Activated CD4-positive, alpha-beta T cell treated with anti-CD3 and anti-CD28 coated beads, Interleukin-2, amount 10 ng/mL, durations not matched to agents 7 days and 5 days (primary cell): ENCODE results near the gene HHAT. TPM values are rescaled to one million over a fixed set of nuclear protein-coding genes. Genes with fewer than 3 reads are reported as not detected.

ENCODE experiments used
- CTCF ChIA-PET: fragments of 350-600 bp; sonication (Branson Sonifier 250); formaldehyde crosslinking; loops from one replicate; lab custom pipeline; 2021; ENCODE audit warnings: antibody characterized with exemption; lab: Charles Lee
- POLR2A ChIA-PET: fragments of 350-600 bp; sonication (Branson Sonifier 250); formaldehyde crosslinking; loops from one replicate; lab custom pipeline; 2021; ENCODE audit warnings: antibody characterized with exemption; lab: Charles Lee
- DNase-seq: peaks from one replicate; pipeline ENCODE4 v3.0.0-alpha.2; 2020
- H3K27ac Mint-ChIP-seq: one replicate; pipeline ENCODE4 v1.8.0; 2021; ENCODE audit warnings: mild to moderate bottlenecking, moderate library complexity, mixed read lengths
- H3K27me3 Mint-ChIP-seq: one replicate; pipeline ENCODE4 v1.8.0; 2021; ENCODE audit warnings: mixed read lengths
- H3K36me3 Mint-ChIP-seq: one replicate; pipeline ENCODE4 v1.8.0; 2021; ENCODE audit warnings: low read depth, mixed read lengths
- H3K4me1 Mint-ChIP-seq: one replicate; pipeline ENCODE4 v1.8.0; 2021; ENCODE audit warnings: mixed read lengths
- H3K4me3 Mint-ChIP-seq: one replicate; pipeline ENCODE4 v1.8.0; 2021; ENCODE audit warnings: mild to moderate bottlenecking, moderate library complexity, mixed read lengths
- H3K9me3 Mint-ChIP-seq: one replicate; pipeline ENCODE4 v1.8.0; 2021; ENCODE audit warnings: mixed read lengths
- total RNA-seq, 2 experiments: library from RNA; stranded (reverse); gene quantifications; one replicate each; pipeline ENCODE4 v1.2.3, GENCODE V29; 2021

The HHAT gene
- total RNA-seq, 2 experiments from 2014 or later = 1.3 to 1.5 TPM

- H3K27ac Mint-ChIP-seq = no peak overlapping the region
- no peak overlapping the region for H3K4me3 Mint-ChIP-seq
- DNase-seq = no peak
- CTCF ChIA-PET = no interaction called here
- H3K4me1 Mint-ChIP-seq = peaks cover 2% of the 10 kb centered on the region
- POLR2A ChIA-PET = no interaction called here
- no peaks in the 10 kb centered on the region for H3K36me3 Mint-ChIP-seq
- H3K9me3 Mint-ChIP-seq = no peaks in the 10 kb centered on the region
- no peaks in the 10 kb centered on the region for H3K27me3 Mint-ChIP-seq
Observed at GRCh38 chr1:210570116-210570515, 241.4 kb downstream of the HHAT start.

- DNase-seq = no peak
- Mint-ChIP-seq H3K27me3 (no peaks in the 10 kb centered on the region), H3K4me3 (no peak overlapping the region), H3K27ac (no peak overlapping the region), H3K36me3 (no peaks in the 10 kb centered on the region), H3K4me1 (peaks cover 2% of the 10 kb centered on the region), H3K9me3 (no peaks in the 10 kb centered on the region)
- ChIA-PET POLR2A (no interaction called here), CTCF (interaction anchor here (0.6 to 0.8 kb wide), 2 partner anchors 14 to 83 kb away, joined by 3 read pairs; no protein-coding TSS in a partner anchor)
Observed at GRCh38 chr1:210571356-210572284, 242.9 kb downstream of the HHAT start.

GRCh38 chr1:210573141-210573540, 244.4 kb downstream of the HHAT start:
- H3K4me3 Mint-ChIP-seq = no peak overlapping the region
- H3K27ac Mint-ChIP-seq = no peak overlapping the region
- ChIA-PET CTCF (no interaction called here), POLR2A (no interaction called here)
- H3K4me1 Mint-ChIP-seq = peaks cover 2% of the 10 kb centered on the region
- DNase-seq = no peak
- no peaks in the 10 kb centered on the region for H3K27me3 Mint-ChIP-seq
- H3K9me3 Mint-ChIP-seq = peaks cover 5% of the 10 kb centered on the region
- H3K36me3 Mint-ChIP-seq = no peaks in the 10 kb centered on the region

GRCh38 chr1:210582205-210582970, 253.7 kb downstream of the HHAT start:
- no peak for DNase-seq
- peaks cover 2% of the 10 kb centered on the region for H3K27me3 Mint-ChIP-seq
- CTCF ChIA-PET = interaction anchor here (0.6 to 1.7 kb wide), 3 partner anchors 16 to 589 kb away, joined by 3 read pairs; no protein-coding TSS in a partner anchor
- H3K4me1 Mint-ChIP-seq = peaks cover 10% of the 10 kb centered on the region
- POLR2A ChIA-PET = no interaction called here
- H3K27ac Mint-ChIP-seq = no peak overlapping the region
- H3K9me3 Mint-ChIP-seq = no peaks in the 10 kb centered on the region
- H3K4me3 Mint-ChIP-seq = no peak overlapping the region
- no peaks in the 10 kb centered on the region for H3K36me3 Mint-ChIP-seq

DNA sequence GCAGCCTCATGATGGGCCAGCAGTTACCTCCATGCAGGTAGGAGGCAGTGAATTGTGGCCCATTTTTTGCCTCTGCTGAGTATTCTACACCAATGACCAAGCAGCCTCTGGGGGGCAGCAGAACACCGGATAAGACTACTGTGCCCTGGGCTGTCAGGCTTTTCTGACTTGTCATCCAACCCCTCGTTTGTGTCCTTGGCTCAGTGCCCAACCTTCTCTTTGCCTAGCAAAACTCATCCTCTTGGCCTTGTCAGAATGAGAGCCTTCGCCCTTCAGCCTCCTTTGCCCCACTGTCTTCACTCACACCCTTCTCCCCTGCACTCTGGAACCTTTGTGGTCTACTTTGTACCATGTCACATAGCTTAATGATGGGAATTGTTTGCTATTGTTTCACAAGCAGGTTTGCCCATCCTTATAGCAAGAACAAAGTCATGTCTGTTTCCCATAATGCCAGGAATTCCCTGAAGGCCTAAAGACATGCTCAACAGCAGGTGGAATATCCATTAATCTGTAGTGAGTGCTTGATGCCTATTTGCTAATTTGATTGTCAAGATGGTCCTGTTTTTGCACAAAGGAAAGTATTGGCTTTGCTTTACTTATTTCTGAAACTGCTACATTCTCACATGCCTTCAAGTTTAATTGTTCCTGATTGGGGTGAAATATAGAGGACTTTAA, 255.9 kb downstream of the HHAT start:
- H3K27me3 Mint-ChIP-seq = peaks cover 2% of the 10 kb centered on the region
- DNase-seq = peak; percentile 78
- no peak overlapping the region for H3K4me3 Mint-ChIP-seq
- H3K27ac Mint-ChIP-seq = no peak overlapping the region
- peaks cover 10% of the 10 kb centered on the region for H3K4me1 Mint-ChIP-seq
- H3K9me3 Mint-ChIP-seq = no peaks in the 10 kb centered on the region
- H3K36me3 Mint-ChIP-seq = no peaks in the 10 kb centered on the region
- ChIA-PET CTCF (interaction anchor here (0.7 to 1.8 kb wide), 2 partner anchors 35 to 550 kb away, joined by 3 to 6 read pairs; partner anchors contain the start of gene KCNH1), POLR2A (no interaction called here)

DNA sequence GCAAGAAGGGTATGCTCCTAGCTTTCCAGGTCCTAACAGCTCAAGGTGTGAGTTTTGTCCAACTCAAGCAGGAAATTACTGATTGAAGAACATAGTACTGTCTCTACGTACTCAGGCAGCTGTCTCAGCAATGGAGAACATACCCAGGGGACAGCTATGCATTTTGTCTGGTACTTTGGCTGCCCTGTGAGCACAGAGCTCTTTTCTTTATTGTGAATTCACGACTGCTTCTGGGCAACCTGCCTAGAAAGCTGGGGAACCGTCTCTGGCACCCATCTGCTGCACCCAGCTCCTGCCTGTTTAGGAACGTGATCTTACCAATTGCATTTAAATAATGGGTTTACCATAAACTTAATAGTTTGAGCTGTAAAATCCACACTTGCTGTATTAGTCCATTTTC, 258.1 kb downstream of the HHAT start:
- H3K9me3 Mint-ChIP-seq = peaks cover 5% of the 10 kb centered on the region
- no peak for DNase-seq
- H3K27me3 Mint-ChIP-seq = no peaks in the 10 kb centered on the region
- H3K4me1 Mint-ChIP-seq = peaks cover 10% of the 10 kb centered on the region
- H3K4me3 Mint-ChIP-seq = no peak overlapping the region
- ChIA-PET POLR2A (no interaction called here), CTCF (interaction anchor here (1.3 to 1.8 kb wide), 2 partner anchors 10 to 37 kb away, joined by 3 to 4 read pairs; no protein-coding TSS in a partner anchor)
- H3K27ac Mint-ChIP-seq = no peak overlapping the region
- H3K36me3 Mint-ChIP-seq = no peaks in the 10 kb centered on the region

DNA sequence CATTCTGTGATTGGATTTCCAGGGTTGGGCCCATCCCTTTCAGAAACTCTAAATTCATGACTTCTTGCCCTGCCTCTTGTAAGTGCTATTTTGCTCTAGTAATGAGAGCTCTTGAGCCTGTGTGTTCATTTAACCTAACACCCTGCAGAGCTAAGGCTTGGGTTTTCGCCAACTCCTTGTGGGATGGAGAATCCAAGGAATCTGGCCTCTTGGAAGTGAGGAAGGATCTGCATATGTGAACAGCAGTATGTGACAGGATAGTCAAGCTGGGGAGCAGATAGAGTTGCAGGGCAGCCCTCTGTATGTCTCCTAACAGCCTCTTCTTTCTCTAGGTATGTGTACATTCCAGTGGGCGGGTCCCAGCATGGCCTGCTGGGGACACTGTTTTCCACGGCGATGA, 258.9 kb downstream of the HHAT start:
- Mint-ChIP-seq H3K4me3 (no peak overlapping the region), H3K36me3 (no peaks in the 10 kb centered on the region), H3K27ac (no peak overlapping the region), H3K9me3 (peaks cover 5% of the 10 kb centered on the region), H3K27me3 (no peaks in the 10 kb centered on the region), H3K4me1 (peaks cover 2% of the 10 kb centered on the region)
- CTCF ChIA-PET = interaction anchor here (1.8 kb wide), 1 partner anchor 9 kb away, joined by 4 read pairs; no protein-coding TSS in a partner anchor
- POLR2A ChIA-PET = no interaction called here
- DNase-seq = no peak

DNA sequence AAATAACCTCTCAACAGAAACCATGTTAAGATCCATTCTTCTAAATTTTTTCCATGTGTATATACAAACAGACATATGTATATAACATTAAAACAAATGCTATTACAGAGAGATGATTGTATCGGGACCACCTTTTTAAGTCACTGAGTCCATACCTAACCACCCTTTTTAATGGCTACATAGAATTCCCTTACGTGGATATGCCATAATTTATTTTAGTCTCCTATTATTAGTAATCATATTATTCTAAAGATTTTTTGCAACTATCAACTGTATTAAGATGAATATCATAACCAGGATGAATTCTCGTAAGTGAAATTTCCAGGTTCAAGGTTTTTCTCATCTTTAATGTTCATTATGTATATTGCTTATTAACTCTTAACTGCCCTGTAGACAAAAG, 259.7 kb downstream of the HHAT start:
- Mint-ChIP-seq H3K9me3 (peaks cover 5% of the 10 kb centered on the region), H3K4me1 (no peaks in the 10 kb centered on the region), H3K4me3 (no peak overlapping the region), H3K36me3 (no peaks in the 10 kb centered on the region), H3K27ac (no peak overlapping the region), H3K27me3 (no peaks in the 10 kb centered on the region)
- CTCF ChIA-PET = no interaction called here
- POLR2A ChIA-PET = no interaction called here
- no peak for DNase-seq

DNA sequence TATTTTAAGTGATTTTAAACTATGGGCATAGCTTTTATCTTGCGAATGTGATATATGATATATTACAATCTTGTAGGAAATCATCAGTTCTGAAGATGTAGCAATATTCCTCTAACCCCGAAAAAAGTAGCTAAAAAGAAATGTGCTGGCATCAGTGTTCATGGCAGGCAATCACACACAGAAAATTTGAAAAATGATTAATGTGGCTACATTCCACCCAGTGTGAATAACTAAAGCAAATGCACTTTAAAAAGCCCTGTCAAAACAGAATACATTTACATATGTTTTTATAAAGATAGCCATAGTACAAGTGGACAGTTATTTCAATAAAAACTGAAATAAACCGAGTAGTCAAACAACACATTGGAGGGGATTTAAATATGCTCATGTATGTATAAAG, 260.2 kb downstream of the HHAT start:
- DNase-seq = no peak
- ChIA-PET CTCF (no interaction called here), POLR2A (no interaction called here)
- H3K27me3 Mint-ChIP-seq = no peaks in the 10 kb centered on the region
- H3K4me1 Mint-ChIP-seq = no peaks in the 10 kb centered on the region
- H3K36me3 Mint-ChIP-seq = no peaks in the 10 kb centered on the region
- no peak overlapping the region for H3K4me3 Mint-ChIP-seq
- peaks cover 5% of the 10 kb centered on the region for H3K9me3 Mint-ChIP-seq
- no peak overlapping the region for H3K27ac Mint-ChIP-seq

DNA sequence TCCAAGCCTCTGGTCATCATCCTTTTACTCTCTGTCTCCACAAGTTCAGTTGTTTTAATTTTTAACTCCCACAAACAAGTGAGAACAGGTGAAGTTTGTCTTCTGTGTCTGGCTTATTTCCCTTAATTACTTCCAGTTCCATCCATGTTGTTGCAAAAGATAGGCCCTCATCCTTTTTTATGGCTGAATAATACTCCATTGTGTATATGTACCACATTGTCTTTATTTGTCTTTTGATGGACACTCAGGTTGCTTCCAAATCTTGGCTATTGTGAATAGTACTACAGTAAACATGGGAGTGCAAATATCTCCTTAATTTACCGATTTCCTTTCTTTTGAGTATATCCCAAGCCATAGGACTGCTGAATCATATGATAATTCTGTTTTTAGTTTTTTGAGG, 262.5 kb downstream of the HHAT start:
- Mint-ChIP-seq H3K27me3 (no peaks in the 10 kb centered on the region), H3K36me3 (no peaks in the 10 kb centered on the region), H3K4me1 (no peaks in the 10 kb centered on the region), H3K4me3 (no peak overlapping the region), H3K27ac (no peak overlapping the region), H3K9me3 (peaks cover 5% of the 10 kb centered on the region)
- DNase-seq = no peak
- ChIA-PET CTCF (no interaction called here), POLR2A (no interaction called here)

GRCh38 chr1:210594605-210595004, 265.9 kb downstream of the HHAT start:
- CTCF ChIA-PET = interaction anchor here (0.6 to 0.8 kb wide), 2 partner anchors 271 to 1056 kb away, joined by 3 read pairs; no protein-coding TSS in a partner anchor

DNA sequence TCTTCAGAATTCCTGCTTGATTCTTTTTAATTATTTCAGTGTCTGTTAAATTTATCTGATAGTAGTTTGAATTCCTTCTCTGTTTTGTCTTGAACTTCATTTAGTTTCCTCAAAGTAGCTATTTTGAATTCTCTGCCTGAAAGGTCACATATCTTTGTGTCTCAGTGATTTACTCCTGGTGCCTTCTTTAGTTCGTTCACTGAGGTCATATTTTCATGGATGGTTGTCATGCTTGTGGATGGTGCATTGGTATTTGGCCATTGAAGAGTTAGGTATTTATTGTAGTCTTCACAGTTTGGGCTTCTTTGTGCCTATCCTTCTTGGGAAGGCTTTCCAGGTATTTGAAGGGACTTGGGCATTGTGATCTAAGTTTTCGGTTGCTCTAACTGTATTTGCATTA, 267.9 kb downstream of the HHAT start:
- ChIA-PET CTCF (interaction anchor here (0.6 to 2.1 kb wide), 2 partner anchors 10 to 501 kb away, joined by 4 read pairs; no protein-coding TSS in a partner anchor), POLR2A (no interaction called here)
- no peaks in the 10 kb centered on the region for H3K27me3 Mint-ChIP-seq
- no peaks in the 10 kb centered on the region for H3K36me3 Mint-ChIP-seq
- H3K9me3 Mint-ChIP-seq = no peaks in the 10 kb centered on the region
- no peak overlapping the region for H3K4me3 Mint-ChIP-seq
- no peak for DNase-seq
- H3K4me1 Mint-ChIP-seq = no peaks in the 10 kb centered on the region
- no peak overlapping the region for H3K27ac Mint-ChIP-seq

More at GRCh38 chr1:210594605-210595004, 265.9 kb downstream of the HHAT start:
- Mint-ChIP-seq H3K27me3 (no peaks in the 10 kb centered on the region), H3K36me3 (no peaks in the 10 kb centered on the region), H3K27ac (no peak overlapping the region), H3K4me1 (no peaks in the 10 kb centered on the region), H3K4me3 (no peak overlapping the region), H3K9me3 (peaks cover 5% of the 10 kb centered on the region)
- POLR2A ChIA-PET = no interaction called here
- no peak for DNase-seq
